ENCODE measurements around the gene TOMM5. TPM values are rescaled to one million over a fixed set of nuclear protein-coding genes. Genes with fewer than 3 reads are reported as not detected.

The TOMM5 gene
- total RNA-seq, 6 donors from 2014 or later = 35.4 to 83.5 (median 54.2) TPM

- no peak overlapping the region for H3K27ac ChIP-seq
- 48 to 79% methylated on average over 5 of the region's 5 CpGs for WGBS, 2 donors
- H3K4me3 ChIP-seq = no peak overlapping the region
- H3K4me1 ChIP-seq = no peaks in the 10 kb centered on the region
- ATAC-seq (ENCODE audit: low FRiP score in 2 of 2) = no peak
- no peak for TF ChIP-seq POLR2A (IDR thresholded peaks at IDR 0.05)
- TF ChIP-seq EP300 (IDR thresholded peaks at IDR 0.05) = no peak
- TF ChIP-seq, protein P1, sequence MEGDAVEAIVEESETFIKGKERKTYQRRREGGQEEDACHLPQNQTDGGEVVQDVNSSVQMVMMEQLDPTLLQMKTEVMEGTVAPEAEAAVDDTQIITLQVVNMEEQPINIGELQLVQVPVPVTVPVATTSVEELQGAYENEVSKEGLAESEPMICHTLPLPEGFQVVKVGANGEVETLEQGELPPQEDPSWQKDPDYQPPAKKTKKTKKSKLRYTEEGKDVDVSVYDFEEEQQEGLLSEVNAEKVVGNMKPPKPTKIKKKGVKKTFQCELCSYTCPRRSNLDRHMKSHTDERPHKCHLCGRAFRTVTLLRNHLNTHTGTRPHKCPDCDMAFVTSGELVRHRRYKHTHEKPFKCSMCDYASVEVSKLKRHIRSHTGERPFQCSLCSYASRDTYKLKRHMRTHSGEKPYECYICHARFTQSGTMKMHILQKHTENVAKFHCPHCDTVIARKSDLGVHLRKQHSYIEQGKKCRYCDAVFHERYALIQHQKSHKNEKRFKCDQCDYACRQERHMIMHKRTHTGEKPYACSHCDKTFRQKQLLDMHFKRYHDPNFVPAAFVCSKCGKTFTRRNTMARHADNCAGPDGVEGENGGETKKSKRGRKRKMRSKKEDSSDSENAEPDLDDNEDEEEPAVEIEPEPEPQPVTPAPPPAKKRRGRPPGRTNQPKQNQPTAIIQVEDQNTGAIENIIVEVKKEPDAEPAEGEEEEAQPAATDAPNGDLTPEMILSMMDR (IDR thresholded peaks at IDR 0.05) = no peak
- TF ChIP-seq POLR2AphosphoS5 (IDR thresholded peaks at IDR 0.05) = no peak
- no peak for DNase-seq
- no peaks in the 10 kb centered on the region for H3K9me3 ChIP-seq
- H3K27me3 ChIP-seq = no peaks in the 10 kb centered on the region
- no peaks in the 10 kb centered on the region for H3K36me3 ChIP-seq
These were observed 34.4 kb upstream of the TOMM5 start for GRCh38 chr9:37626708-37627292.

GRCh38 chr9:37625758-37626147, 33.4 kb upstream of the TOMM5 start:
- Histone ChIP-seq H3K4me3 (no peak overlapping the region), H3K9me3 (no peaks in the 10 kb centered on the region), H3K36me3 (no peaks in the 10 kb centered on the region), H3K4me1 (no peaks in the 10 kb centered on the region), H3K27me3 (no peaks in the 10 kb centered on the region), H3K27ac (no peak overlapping the region)
- no peak for TF ChIP-seq POLR2AphosphoS5 (IDR thresholded peaks at IDR 0.05)
- TF ChIP-seq, protein P1 (IDR thresholded peaks at IDR 0.05) = no peak
- TF ChIP-seq EP300 (IDR thresholded peaks at IDR 0.05) = no peak
- TF ChIP-seq POLR2A (IDR thresholded peaks at IDR 0.05) = no peak
- ATAC-seq (ENCODE audit: low FRiP score in 2 of 2) = no peak
- 83 to 86% methylated on average over 9 to 12 of the region's 12 CpGs for WGBS, 2 donors
- DNase-seq = no peak

DNA sequence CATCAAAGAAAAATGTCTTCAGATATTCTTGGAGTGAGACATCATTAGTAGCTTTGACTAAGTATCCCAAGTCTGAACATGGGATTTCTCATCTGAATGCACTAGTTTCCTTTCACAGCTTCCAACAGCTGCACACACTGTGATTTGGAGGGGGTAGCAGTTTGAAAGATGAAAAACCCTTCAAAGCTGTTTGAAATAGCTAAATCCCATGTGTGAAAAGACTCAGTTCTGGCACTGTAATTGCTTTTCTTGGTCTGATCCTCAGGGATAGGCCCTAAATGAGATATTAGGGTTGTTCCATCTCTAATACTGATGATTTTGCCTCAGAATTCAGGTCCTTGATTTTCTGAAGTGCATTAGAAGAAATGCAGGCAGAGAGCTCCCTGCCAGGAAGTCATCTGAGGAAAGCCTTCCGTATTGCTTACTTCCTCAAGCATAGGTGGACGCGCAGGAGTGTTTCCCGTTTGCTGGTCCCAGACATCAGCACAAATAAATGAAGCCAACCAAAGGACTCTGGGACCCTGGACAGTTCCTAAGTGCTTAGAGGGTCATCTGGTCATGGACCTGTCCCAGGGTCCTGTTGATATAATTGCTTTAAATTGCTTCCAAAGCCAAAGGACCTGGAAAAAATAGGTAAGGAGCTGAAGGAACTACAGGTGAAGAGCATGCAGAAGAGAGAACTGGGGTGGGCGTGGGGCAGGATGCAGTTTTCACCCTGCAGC, 32.8 kb upstream of the TOMM5 start:
- no peaks in the 10 kb centered on the region for H3K36me3 ChIP-seq
- WGBS, 2 donors = 62 to 73% methylated on average over 5 of the region's 5 CpGs
- ATAC-seq (ENCODE audit: low FRiP score in 2 of 2) (no peak), DNase-seq (no peak)
- H3K27ac ChIP-seq = no peak overlapping the region
- TF ChIP-seq, protein P1 (IDR thresholded peaks at IDR 0.05) = no peak
- TF ChIP-seq POLR2AphosphoS5 (IDR thresholded peaks at IDR 0.05) (no peak), EP300 (IDR thresholded peaks at IDR 0.05) (no peak), POLR2A (IDR thresholded peaks at IDR 0.05) (no peak)
- H3K4me3 ChIP-seq = no peak overlapping the region
- no peaks in the 10 kb centered on the region for H3K9me3 ChIP-seq
- H3K27me3 ChIP-seq = no peaks in the 10 kb centered on the region
- H3K4me1 ChIP-seq = no peaks in the 10 kb centered on the region

DNA sequence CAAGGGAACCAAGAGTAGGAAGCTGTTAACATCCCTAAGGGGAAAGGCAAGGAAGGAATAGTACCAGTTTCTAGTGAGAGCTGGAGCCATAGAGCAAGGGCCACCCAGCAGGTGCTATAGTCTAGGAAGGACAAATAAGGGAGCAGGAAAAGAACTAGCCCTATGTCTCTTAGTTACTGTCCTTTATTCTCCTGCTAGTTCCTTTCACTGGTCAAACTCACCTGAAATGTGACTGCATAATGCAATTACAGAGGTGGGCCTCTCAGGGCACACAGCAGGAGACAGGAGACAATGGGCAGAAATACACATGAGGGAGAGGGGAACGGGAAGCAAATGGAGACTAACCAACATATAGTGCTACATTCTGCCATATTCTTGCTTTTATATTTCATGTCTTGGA, 31.7 kb upstream of the TOMM5 start:
- 86 to 88% methylated on average over 1 of the region's 1 CpG for WGBS, 2 donors
- H3K9me3 ChIP-seq = no peaks in the 10 kb centered on the region
- H3K4me1 ChIP-seq = no peaks in the 10 kb centered on the region
- TF ChIP-seq EP300 (IDR thresholded peaks at IDR 0.05) = no peak
- TF ChIP-seq POLR2AphosphoS5 (IDR thresholded peaks at IDR 0.05) = no peak
- TF ChIP-seq, protein P1 (IDR thresholded peaks at IDR 0.05) = no peak
- TF ChIP-seq POLR2A (IDR thresholded peaks at IDR 0.05) = no peak
- no peaks in the 10 kb centered on the region for H3K27me3 ChIP-seq
- H3K27ac ChIP-seq = no peak overlapping the region
- ATAC-seq (ENCODE audit: low FRiP score in 2 of 2) = no peak
- DNase-seq = no peak
- no peaks in the 10 kb centered on the region for H3K36me3 ChIP-seq
- H3K4me3 ChIP-seq = no peak overlapping the region

DNA sequence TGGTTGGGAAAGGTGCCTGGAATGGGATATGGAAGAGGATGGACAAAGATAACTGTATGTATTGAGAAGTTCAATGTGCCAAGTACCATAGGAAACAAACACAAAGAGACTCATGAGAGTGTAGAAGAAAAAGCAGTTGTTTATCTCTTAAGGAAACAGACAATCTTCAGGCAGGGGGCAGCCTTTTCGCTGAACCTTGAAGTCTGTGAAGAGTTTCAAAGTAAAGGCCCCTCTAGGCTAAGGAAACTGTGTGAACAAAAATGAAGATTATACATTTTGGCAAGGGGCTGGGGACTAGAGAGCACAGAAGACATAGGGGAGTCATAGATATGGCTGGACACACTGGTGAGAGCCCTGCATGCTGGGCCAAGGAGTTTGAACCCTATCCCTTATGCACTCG, 30.9 kb upstream of the TOMM5 start:
- WGBS, 2 donors = 76 to 85% methylated on average over 2 of the region's 2 CpGs
- Histone ChIP-seq H3K27ac (no peak overlapping the region), H3K4me1 (no peaks in the 10 kb centered on the region), H3K36me3 (no peaks in the 10 kb centered on the region), H3K4me3 (no peak overlapping the region), H3K27me3 (no peaks in the 10 kb centered on the region), H3K9me3 (no peaks in the 10 kb centered on the region)
- ATAC-seq (ENCODE audit: low FRiP score in 2 of 2) (no peak), DNase-seq (no peak)
- TF ChIP-seq EP300 (IDR thresholded peaks at IDR 0.05) (no peak), POLR2AphosphoS5 (IDR thresholded peaks at IDR 0.05) (no peak), POLR2A (IDR thresholded peaks at IDR 0.05) (no peak)
- TF ChIP-seq, protein P1 (IDR thresholded peaks at IDR 0.05) = no peak

All from upper lobe of left lung (tissue), 6 donors.